Measurements from ENCODE around the gene PPIG. TPM values are rescaled to one million over a fixed set of nuclear protein-coding genes. Genes with fewer than 3 reads are reported as not detected.

The PPIG gene
- total and polyA plus RNA-seq, 8 donors = 22.0 to 98.8 (median 27.9) TPM

DNA sequence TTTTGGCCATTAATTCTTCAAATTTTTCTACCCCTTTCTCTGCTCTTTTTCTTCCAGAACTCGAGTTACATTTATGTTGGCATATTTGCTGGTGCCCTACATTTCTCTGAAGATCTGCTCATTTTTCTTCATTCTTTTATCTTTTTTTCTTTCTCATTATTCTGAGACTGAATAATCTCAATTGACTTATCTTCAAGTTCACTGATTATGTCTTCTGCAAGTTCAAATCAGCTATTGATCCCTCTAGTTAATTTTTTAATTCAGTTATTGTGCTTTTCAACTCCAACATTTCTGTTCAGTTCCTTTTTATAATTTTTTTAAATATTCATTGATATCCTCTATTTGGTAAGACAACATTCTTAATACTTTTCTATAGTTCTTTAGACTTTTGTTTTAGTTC, 106.8 kb downstream of the PPIG start:
- WGBS, 5 donors = 77 to 87% (median 80%) methylated on average over 1 of the region's 1 CpG
- Histone ChIP-seq H3K27me3 (no peaks in the 10 kb centered on the region), H3K4me3 (no peak overlapping the region), H3K4me1 (peaks cover 5 to 26% (median 20%) of the 10 kb centered on the region in 4 donors), H3K27ac (no peak overlapping the region), H3K9me3 (no peaks in the 10 kb centered on the region), H3K36me3 (no peaks in the 10 kb centered on the region)
- intact Hi-C loops (cut with DNase I; ENCODE audit: low total_unique reads) = no loop called here
- no peak for DNase-seq
- TF ChIP-seq EP300 (IDR thresholded peaks at IDR 0.05) (no peak), POLR2AphosphoS5 (IDR thresholded peaks at IDR 0.05) (no peak), POLR2A (IDR thresholded peaks at IDR 0.05) (no peak)
- TF ChIP-seq, protein P1, sequence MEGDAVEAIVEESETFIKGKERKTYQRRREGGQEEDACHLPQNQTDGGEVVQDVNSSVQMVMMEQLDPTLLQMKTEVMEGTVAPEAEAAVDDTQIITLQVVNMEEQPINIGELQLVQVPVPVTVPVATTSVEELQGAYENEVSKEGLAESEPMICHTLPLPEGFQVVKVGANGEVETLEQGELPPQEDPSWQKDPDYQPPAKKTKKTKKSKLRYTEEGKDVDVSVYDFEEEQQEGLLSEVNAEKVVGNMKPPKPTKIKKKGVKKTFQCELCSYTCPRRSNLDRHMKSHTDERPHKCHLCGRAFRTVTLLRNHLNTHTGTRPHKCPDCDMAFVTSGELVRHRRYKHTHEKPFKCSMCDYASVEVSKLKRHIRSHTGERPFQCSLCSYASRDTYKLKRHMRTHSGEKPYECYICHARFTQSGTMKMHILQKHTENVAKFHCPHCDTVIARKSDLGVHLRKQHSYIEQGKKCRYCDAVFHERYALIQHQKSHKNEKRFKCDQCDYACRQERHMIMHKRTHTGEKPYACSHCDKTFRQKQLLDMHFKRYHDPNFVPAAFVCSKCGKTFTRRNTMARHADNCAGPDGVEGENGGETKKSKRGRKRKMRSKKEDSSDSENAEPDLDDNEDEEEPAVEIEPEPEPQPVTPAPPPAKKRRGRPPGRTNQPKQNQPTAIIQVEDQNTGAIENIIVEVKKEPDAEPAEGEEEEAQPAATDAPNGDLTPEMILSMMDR (IDR thresholded peaks at IDR 0.05) = no peak

Other genes with a start within 250 kb of the PPIG start
- under 1 TPM in 3 of 5 donors, not detected in 2; under 0.01 to 0.92 (median 0.89) TPM for gene LRP2, start 221.8 kb upstream of the PPIG start, total RNA-seq
- gene LRP2, start 221.8 kb upstream of the PPIG start, polyA plus RNA-seq = under 1 TPM in 2 of 3 donors, not detected in 1; 0.06 to 0.28 TPM
- gene BBS5, start 104.9 kb upstream of the PPIG start, total RNA-seq = 10 to 100 TPM in 2 of 5 donors, 1 to 10 TPM in 2, under 1 TPM in 1; 0.58 to 14.0 (median 5.8) TPM
- 1 to 10 TPM; 2.1 to 4.5 (median 2.7) TPM for gene BBS5, start 104.9 kb upstream of the PPIG start, polyA plus RNA-seq
- 1 to 10 TPM in 1 of 5 donors, not detected in 4; 1.7 TPM for gene KLHL41, start 74.6 kb upstream of the PPIG start, total RNA-seq
- gene KLHL41, start 74.6 kb upstream of the PPIG start, polyA plus RNA-seq = 1 to 10 TPM in 2 of 3 donors, under 1 TPM in 1; 0.37 to 3.7 (median 1.3) TPM
- 10 to 100 TPM in 4 of 5 donors, 1 to 10 TPM in 1; 6.4 to 32.3 (median 23.5) TPM for gene FASTKD1, start 10.5 kb upstream of the PPIG start, total RNA-seq
- 10 to 100 TPM in 2 of 3 donors, 1 to 10 TPM in 1; 4.0 to 37.2 (median 18.9) TPM for gene FASTKD1, start 10.5 kb upstream of the PPIG start, polyA plus RNA-seq
- gene CFAP210, start 110.1 kb downstream of the PPIG start, total RNA-seq = under 1 TPM in 1 of 5 donors, not detected in 4; 0.37 TPM
- gene CFAP210, start 110.1 kb downstream of the PPIG start, polyA plus RNA-seq = 1 to 10 TPM in 1 of 3 donors, under 1 TPM in 1, not detected in 1; 0.23 to 2.1 TPM
- 10 to 100 TPM in 2 of 5 donors, 1 to 10 TPM in 3; 1.3 to 22.0 (median 4.2) TPM for gene PHOSPHO2, start 110.1 kb downstream of the PPIG start, total RNA-seq
- 1 to 10 TPM; 2.2 to 4.3 (median 3.7) TPM for gene PHOSPHO2, start 110.1 kb downstream of the PPIG start, polyA plus RNA-seq
- 10 to 100 TPM in 3 of 5 donors, 1 to 10 TPM in 2; 5.3 to 37.3 (median 10.3) TPM for gene KLHL23, start 149.5 kb downstream of the PPIG start, total RNA-seq
- gene KLHL23, start 149.5 kb downstream of the PPIG start, polyA plus RNA-seq = 1 to 10 TPM; 3.7 to 5.8 (median 5.3) TPM
- 10 to 100 TPM; 30.7 to 94.2 (median 41.4) TPM for gene SSB, start 214.5 kb downstream of the PPIG start, total RNA-seq
- gene SSB, start 214.5 kb downstream of the PPIG start, polyA plus RNA-seq = 10 to 100 TPM; 60.0 to 76.5 (median 66.6) TPM
- gene METTL5, start 240.6 kb downstream of the PPIG start, total RNA-seq = 10 to 100 TPM in 4 of 5 donors, 1 to 10 TPM in 1; 1.4 to 46.9 (median 36.0) TPM
- 10 to 100 TPM; 61.6 to 87.2 (median 71.3) TPM for gene METTL5, start 240.6 kb downstream of the PPIG start, polyA plus RNA-seq
- gene UBR3, start 243.1 kb downstream of the PPIG start, total RNA-seq = 100 to 1,000 TPM in 1 of 5 donors, 10 to 100 TPM in 4; 32.7 to 151 (median 62.9) TPM
- gene UBR3, start 243.1 kb downstream of the PPIG start, polyA plus RNA-seq = 10 to 100 TPM in 1 of 3 donors, 1 to 10 TPM in 2; 4.8 to 10.5 (median 5.5) TPM

Measured in stomach (tissue), 9 donors.